GM10266 (cell line): ENCODE results near the gene PTPRE.

ENCODE experiments used
- DNase-seq: peaks from one replicate; pipeline ENCODE4 v3.0.0; 2012; ENCODE audit errors: extremely low spot score
- TF ChIP-seq, protein P1 (sequence below): IDR thresholded peaks from 2 replicates; pipeline ENCODE4 v1.5.1; 2012; ENCODE audit warnings: mild to moderate bottlenecking, low read depth; ENCODE audit not compliant: control insufficient read depth, insufficient read depth; ENCODE audit errors: missing control alignments

Gene PTPRE

GRCh38 chr10:127884501-127884900 lies 22.4 kb upstream of the PTPRE start:
- TF ChIP-seq, protein P1, sequence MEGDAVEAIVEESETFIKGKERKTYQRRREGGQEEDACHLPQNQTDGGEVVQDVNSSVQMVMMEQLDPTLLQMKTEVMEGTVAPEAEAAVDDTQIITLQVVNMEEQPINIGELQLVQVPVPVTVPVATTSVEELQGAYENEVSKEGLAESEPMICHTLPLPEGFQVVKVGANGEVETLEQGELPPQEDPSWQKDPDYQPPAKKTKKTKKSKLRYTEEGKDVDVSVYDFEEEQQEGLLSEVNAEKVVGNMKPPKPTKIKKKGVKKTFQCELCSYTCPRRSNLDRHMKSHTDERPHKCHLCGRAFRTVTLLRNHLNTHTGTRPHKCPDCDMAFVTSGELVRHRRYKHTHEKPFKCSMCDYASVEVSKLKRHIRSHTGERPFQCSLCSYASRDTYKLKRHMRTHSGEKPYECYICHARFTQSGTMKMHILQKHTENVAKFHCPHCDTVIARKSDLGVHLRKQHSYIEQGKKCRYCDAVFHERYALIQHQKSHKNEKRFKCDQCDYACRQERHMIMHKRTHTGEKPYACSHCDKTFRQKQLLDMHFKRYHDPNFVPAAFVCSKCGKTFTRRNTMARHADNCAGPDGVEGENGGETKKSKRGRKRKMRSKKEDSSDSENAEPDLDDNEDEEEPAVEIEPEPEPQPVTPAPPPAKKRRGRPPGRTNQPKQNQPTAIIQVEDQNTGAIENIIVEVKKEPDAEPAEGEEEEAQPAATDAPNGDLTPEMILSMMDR, result no peak

GRCh38 chr10:127886371-127887051 lies 20.4 kb upstream of the PTPRE start:
- no peak for DNase-seq
- TF ChIP-seq, protein P1, result no peak

More at GRCh38 chr10:127884501-127884900, 22.4 kb upstream of the PTPRE start:
- DNase-seq, result no peak

GRCh38 chr10:127887541-127888415 lies 19.1 kb upstream of the PTPRE start:
- DNase-seq, result no peak
- TF ChIP-seq, protein P1, result no peak

DNA sequence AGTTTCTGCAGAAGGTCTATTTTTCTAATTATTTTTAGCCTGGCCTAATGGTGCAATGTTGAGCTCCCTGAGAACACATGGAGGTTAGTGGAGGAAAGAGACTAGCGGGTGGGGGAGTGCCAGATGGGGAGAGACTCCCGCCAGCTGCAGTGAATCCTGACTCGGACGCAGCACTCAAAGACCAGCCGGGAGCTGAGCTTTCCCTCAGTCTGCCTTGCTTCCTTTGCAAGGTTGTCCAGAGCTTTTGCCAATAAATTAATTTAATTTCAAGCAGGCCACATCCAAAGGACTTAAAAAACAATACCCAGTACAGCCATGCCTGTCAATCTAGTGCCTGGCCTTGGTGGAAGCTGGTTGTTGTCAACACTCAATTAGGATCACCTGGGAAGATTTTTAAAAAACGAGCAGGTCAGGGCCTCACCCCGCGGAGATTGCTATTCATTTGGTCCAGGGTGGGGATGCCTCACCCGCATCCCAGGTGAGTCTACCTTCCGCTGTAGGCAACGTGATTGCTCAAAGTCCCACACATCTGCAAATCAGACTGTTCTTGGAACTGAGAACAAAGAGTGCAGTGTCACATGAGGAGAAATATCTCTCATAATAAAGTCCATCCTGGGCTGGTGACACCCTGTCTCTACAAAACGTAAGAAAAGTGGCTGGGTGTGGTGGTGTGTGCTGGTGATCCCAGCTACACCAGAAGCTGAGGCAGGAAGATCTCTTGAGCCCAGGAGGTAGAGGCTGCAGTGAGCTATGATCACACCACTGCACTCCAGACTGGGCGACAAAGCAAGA lies 18.2 kb upstream of the PTPRE start:
- TF ChIP-seq, protein P1, result no peak
- DNase-seq, result no peak

DNA sequence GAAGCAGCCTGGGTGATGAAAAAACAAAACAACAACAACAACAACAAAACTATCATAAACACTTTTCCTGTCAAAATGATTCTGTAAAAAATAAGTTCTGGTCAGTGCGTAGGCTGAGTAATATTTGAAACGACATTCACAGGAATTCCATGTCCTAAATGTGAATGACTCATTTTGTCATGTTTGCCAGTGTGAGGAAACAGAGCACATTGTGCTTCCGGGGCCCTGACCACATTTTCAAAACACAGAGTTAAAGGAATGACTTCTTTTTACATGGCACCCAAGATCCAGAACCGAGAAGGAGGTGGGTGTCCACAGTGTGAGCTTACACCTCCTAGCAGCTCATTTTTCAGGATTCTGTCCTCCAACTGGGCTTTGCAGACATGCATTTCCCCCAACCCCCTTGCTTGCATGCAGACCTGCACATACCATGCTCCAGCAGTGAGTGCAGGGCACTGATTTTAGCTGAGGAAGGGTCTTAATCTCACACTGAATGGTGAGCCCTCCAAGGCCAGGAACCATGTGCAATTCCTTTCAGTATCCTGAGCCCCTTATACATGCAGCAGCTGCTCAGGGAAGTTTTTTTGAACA lies 17.2 kb upstream of the PTPRE start:
- no peak for DNase-seq
- TF ChIP-seq, protein P1, result no peak

GRCh38 chr10:127890216-127890615 lies 16.7 kb upstream of the PTPRE start:
- DNase-seq, result no peak
- TF ChIP-seq, protein P1, result no peak
